ENCODE measurements around the gene AKNAD1. TPM values are rescaled to one million over a fixed set of nuclear protein-coding genes. Genes with fewer than 3 reads are reported as not detected.
A peak's percentile ranks its signal among the peaks of the same experiment; 100 is the strongest.

AKNAD1 gene
- total RNA-seq, 3 donors from 2014 or later, result 2.3 to 4.1 (median 2.9) TPM

DNA sequence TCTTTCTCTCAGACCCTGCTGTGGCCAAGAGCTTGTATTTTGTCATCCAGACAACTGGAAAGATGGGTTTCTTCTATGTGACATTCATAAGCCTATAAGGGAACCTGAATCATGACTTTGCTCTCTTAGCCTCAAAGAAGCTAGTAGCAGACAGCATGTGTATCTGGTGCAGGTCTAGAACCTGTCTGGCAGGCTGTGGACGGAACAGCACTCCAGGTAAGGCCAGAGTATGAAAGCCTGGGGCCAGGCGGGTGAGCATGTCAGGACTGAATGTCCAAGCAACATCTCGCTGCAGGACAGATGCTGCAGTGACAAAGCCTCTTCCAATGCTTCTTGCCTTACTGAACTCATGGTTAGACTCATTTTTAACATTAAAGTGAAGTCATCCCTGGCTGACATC, 32.8 kb downstream of the AKNAD1 start:
- no peak overlapping the region for H3K4me3 ChIP-seq
- TF ChIP-seq, protein P1, sequence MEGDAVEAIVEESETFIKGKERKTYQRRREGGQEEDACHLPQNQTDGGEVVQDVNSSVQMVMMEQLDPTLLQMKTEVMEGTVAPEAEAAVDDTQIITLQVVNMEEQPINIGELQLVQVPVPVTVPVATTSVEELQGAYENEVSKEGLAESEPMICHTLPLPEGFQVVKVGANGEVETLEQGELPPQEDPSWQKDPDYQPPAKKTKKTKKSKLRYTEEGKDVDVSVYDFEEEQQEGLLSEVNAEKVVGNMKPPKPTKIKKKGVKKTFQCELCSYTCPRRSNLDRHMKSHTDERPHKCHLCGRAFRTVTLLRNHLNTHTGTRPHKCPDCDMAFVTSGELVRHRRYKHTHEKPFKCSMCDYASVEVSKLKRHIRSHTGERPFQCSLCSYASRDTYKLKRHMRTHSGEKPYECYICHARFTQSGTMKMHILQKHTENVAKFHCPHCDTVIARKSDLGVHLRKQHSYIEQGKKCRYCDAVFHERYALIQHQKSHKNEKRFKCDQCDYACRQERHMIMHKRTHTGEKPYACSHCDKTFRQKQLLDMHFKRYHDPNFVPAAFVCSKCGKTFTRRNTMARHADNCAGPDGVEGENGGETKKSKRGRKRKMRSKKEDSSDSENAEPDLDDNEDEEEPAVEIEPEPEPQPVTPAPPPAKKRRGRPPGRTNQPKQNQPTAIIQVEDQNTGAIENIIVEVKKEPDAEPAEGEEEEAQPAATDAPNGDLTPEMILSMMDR (IDR thresholded peaks at IDR 0.05), result no peak
- no peak for TF ChIP-seq POLR2A (IDR thresholded peaks at IDR 0.05)
- no peak for TF ChIP-seq POLR2AphosphoS5 (IDR thresholded peaks at IDR 0.05)
- no peaks in the 10 kb centered on the region for H3K4me1 ChIP-seq
- H3K27me3 ChIP-seq, result no peaks in the 10 kb centered on the region
- H3K9me3 ChIP-seq, result no peaks in the 10 kb centered on the region
- DNase-seq (ENCODE audit: low spot score in 2 of 2), result no peak
- intact Hi-C loops (cut with DNase I; ENCODE audit: low total_unique reads), result no loop called here
- H3K36me3 ChIP-seq, result no peaks in the 10 kb centered on the region
- H3K27ac ChIP-seq, result no peak overlapping the region

DNA sequence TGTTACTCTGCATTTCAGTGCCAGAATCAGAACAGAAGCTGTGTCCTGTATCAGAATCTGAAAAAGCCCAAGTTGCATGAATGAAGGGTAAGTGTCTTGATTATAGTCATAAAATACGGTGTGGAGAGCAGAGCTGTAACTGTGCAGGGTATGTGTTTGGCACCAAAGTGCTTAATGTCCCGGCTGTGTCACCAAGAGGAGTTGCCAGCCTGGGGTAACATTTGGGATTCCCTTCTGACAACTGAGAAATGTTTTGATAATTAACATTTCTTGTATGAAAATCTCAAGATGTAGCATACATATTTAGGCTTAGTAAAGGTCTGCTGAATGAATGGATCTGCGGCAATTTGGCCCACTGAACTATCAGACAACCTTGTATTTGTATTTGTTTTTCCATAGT, 33.3 kb downstream of the AKNAD1 start:
- no peak for DNase-seq (ENCODE audit: low spot score in 2 of 2)
- Histone ChIP-seq H3K4me3 (no peak overlapping the region), H3K27ac (no peak overlapping the region), H3K36me3 (no peaks in the 10 kb centered on the region), H3K4me1 (no peaks in the 10 kb centered on the region), H3K9me3 (no peaks in the 10 kb centered on the region), H3K27me3 (no peaks in the 10 kb centered on the region)
- TF ChIP-seq POLR2AphosphoS5 (IDR thresholded peaks at IDR 0.05), result no peak
- no peak for TF ChIP-seq POLR2A (IDR thresholded peaks at IDR 0.05)
- TF ChIP-seq, protein P1 (IDR thresholded peaks at IDR 0.05), result no peak
- intact Hi-C loops (cut with DNase I; ENCODE audit: low total_unique reads), result no loop called here

DNA sequence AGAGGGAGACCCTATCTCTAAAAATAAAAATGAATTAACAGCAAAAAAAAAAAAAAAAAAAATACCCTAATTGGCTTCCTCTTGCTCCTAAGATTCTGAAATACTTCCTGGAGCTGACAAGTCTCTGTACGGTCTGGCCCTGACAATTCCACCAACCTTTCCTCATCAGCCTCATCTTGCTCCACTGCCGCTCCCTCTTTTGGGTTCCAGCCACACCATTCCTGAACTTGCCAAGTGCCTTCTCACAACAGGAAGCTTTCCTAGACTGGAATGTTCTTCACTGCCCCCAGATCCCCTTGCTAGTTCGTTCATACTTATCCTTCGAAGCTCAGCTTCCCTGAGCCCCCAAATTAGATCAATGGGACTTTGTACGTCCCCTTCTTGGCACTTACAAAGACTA, 37.0 kb downstream of the AKNAD1 start:
- TF ChIP-seq, protein P1 (IDR thresholded peaks at IDR 0.05), result no peak
- no peak for TF ChIP-seq POLR2AphosphoS5 (IDR thresholded peaks at IDR 0.05)
- no peak for TF ChIP-seq POLR2A (IDR thresholded peaks at IDR 0.05)
- no peak for DNase-seq (ENCODE audit: low spot score in 2 of 2)
- no peak overlapping the region for H3K4me3 ChIP-seq
- no peaks in the 10 kb centered on the region for H3K36me3 ChIP-seq
- no peaks in the 10 kb centered on the region for H3K27me3 ChIP-seq
- intact Hi-C loops (cut with DNase I; ENCODE audit: low total_unique reads), result loop anchor here (10.0 kb wide), 1 partner anchor 585 kb away; no protein-coding TSS in a partner anchor
- H3K4me1 ChIP-seq, result no peaks in the 10 kb centered on the region
- H3K9me3 ChIP-seq, result no peaks in the 10 kb centered on the region
- H3K27ac ChIP-seq, result no peak overlapping the region

DNA sequence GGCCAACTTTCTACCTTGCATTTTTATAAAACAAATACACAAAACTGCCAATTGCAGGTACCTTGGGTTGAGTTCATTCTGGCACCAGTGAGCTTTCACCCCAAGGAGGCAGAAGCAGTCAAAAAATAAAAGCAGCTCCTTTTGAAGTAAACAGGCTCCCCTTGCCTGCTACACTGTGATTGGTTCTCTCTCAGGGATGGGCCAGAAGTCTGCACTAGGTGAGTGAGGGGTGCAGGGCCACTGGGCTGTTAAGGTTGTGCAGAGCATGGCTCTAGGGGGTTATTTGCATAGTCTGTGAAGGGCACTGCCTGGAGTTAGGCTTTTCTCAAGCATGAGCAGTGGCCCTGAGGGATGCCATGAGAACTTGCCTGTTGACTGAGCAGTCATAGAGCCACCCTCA, 39.1 kb downstream of the AKNAD1 start:
- Histone ChIP-seq H3K36me3 (no peaks in the 10 kb centered on the region), H3K9me3 (no peaks in the 10 kb centered on the region), H3K27ac (peak overlapping the region; percentile 89 to 93), H3K27me3 (no peaks in the 10 kb centered on the region), H3K4me3 (no peak overlapping the region), H3K4me1 (no peaks in the 10 kb centered on the region)
- intact Hi-C loops (cut with DNase I; ENCODE audit: low total_unique reads), result loop anchor here (10.0 kb wide), 1 partner anchor 587 kb away; no protein-coding TSS in a partner anchor
- no peak for DNase-seq (ENCODE audit: low spot score in 2 of 2)
- no peak for TF ChIP-seq POLR2AphosphoS5 (IDR thresholded peaks at IDR 0.05)
- no peak for TF ChIP-seq POLR2A (IDR thresholded peaks at IDR 0.05)
- TF ChIP-seq, protein P1 (IDR thresholded peaks at IDR 0.05), result no peak

DNA sequence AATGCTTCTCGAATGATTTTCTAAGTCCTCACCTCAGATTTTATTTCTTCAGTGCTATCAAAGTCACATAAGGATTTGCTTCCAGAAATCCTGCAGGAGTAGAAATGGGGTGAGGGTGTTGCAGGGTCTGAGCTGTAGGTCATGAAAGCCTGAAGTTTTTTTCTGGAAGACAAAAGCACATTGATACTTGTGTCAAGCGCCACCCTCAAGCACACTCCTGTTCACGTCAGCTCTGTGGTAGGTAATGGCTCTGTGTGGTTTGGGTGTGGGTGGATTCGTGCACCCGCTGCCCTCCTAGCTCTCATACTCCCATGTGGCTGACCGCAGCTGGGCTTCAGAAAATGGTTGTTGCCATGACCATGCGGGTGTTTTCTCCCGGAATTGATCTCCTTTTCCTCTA, 39.9 kb downstream of the AKNAD1 start:
- peak in 1 of 2 donors; percentile 77 for DNase-seq (ENCODE audit: low spot score in 2 of 2)
- peak overlapping the region; percentile 89 to 93 for H3K27ac ChIP-seq
- H3K4me3 ChIP-seq, result peak overlapping the region; percentile 27 to 51 (median 41)
- no peaks in the 10 kb centered on the region for H3K9me3 ChIP-seq
- H3K36me3 ChIP-seq, result no peaks in the 10 kb centered on the region
- H3K27me3 ChIP-seq, result no peaks in the 10 kb centered on the region
- intact Hi-C loops (cut with DNase I; ENCODE audit: low total_unique reads), result loop anchor here (10.0 kb wide), 1 partner anchor 588 kb away; no protein-coding TSS in a partner anchor
- TF ChIP-seq, protein P1 (IDR thresholded peaks at IDR 0.05), result no peak
- TF ChIP-seq POLR2AphosphoS5 (IDR thresholded peaks at IDR 0.05) (peak in 1 of 3 donors; percentile 20), POLR2A (IDR thresholded peaks at IDR 0.05) (no peak)
- no peaks in the 10 kb centered on the region for H3K4me1 ChIP-seq

Measured in breast epithelium (tissue), 4 donors.